NCI-H146 treated with DMSO at 0.1 percent for 48 hours (cell line): Measurements from ENCODE around the gene FLAD1.

Experiments used
- DNase-seq: peaks from one replicate; lab custom pipeline; 2025; ENCODE audit not compliant: unreplicated experiment; lab: John Stamatoyannopoulos, UW

FLAD1 gene

DNA sequence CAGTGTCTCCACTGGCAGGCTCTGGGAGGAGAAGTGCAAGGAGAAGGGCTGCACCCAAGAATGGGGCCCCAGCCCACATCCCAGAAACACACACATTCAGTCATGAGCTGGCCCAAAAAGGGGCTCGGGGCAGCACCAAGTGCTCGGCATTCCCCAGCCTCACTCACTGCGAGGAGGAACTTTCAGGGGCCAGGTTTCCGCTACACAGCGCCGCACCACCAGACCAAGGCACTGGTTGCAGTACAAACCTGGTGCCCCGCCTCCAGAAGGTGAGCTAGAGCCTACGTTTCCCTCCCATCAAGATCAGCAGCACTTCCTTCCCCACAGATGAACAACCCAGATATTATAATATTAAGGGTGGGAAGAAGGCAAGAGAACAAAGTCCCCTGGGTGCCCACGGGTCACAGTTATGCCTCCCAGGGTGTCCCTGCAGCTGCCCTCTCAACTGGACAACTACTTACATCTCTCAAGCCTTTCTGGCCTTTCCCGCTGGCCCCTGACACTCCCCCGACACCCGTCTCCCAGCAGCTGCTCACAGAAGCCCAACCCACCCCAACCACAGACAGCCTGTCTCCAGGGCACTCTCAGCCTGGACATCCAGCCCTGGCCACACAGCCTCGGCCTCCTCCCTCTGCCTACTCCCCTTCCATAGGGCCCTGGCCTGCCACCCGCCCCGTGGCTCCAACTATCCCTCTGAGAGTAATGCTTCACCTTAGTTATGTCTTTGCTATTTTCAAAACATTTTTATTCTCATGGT is 31.1 kb upstream of the FLAD1 start:
- DNase-seq, result no peak

GRCh38 chr1:154952664-154953063 is 30.5 kb upstream of the FLAD1 start:
- DNase-seq, result no peak

GRCh38 chr1:154953611-154954038 is 29.5 kb upstream of the FLAD1 start:
- no peak for DNase-seq

DNA sequence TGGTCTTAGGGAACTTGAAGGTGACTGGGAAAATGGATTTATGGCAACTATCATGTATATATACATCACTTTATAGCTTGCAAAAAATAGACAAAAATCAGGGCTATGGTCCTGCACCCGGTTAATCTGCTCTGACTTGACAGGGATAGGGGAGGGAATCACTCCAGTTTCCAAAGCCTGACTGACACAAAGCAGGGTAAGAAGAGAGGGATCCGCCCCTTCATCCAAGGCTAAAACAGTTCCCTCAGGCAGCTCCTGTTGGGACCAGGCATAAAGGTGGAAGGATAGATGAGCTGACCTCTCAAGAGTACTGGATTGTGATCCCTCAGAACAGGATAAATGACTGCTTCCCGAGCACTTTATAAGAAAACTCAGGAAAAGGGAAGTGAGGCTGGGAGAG is 28.6 kb upstream of the FLAD1 start:
- DNase-seq, result no peak

DNA sequence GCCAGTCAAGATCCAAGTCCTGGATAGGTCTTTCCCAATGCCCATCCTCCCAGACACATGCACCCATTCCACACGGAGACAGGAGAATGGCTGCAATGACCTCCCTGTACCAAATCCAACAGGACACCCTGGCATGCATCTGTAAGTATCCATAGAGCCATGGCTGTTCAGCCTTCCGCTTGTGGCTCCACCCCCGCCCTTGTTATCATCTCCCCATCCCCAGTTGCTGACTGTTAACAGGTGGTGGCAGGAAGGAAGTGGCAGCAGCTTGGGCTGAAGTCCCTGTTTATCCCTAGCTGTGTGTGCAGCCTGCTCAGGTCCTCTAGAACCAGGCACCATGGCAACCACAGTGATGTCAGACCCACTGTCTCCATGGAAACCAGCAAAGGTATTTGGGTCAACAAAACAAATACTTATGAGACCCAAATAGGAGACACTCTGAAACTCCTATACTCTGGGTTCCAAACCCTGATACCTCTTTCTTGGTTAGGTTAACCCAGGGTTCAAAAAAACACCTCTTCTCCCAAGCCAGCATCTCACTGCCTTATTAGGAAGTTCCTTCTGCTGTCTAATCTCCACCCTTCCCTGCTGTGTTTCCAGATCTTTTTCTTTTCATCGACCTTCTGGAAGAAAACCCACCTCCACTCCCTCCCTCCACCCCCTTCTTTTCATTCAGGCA is 28.0 kb upstream of the FLAD1 start:
- DNase-seq, result peak; percentile 72

DNA sequence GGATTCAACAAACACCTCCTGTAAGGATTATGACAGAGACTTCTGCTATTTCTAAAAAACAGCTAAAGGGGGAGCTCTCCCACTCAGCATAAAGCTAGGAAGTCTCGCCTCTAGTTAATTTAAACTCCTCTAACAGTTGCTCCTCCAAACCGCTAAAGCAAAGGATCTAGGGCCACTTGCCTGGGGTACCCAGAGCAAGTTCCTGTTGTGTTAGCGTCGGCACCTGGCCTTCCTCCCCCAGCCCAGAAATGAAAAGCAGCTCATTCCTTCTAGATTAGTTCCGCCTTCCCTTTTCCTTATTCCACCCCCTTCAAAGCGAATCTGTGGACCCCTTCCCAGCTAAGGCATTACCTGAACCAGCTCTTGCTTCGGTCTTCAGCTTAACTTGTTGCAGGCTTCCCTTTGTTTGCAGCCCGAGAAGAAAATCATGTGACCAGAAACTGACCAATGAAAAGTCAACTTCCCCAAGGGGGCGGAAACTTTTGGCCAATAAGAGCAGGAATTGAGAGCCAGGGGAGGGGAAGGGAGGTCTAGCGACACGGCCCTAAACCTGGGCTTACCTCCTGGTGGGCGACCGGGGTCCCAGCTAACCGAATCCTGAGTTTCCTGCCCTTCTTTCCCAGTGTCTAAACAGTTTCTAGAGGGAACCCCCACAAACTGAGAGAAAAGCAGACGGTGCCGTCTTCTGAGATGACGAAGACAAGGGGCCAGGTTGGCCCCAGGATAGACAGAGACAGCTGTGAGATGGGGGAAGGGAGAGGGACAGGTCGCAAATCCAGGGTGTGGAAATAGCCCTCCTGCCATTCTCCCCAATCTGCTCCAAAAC is 27.2 kb upstream of the FLAD1 start, which contains the start of gene PBXIP1:
TSS of gene PBXIP1 (minus strand) at position 382 of the 826 bp plus-strand sequence. CDS start 2,378 bp downstream, outside the sequence.
- DNase-seq, result peak; percentile 92

- DNase-seq, result no peak
These were observed 26.6 kb upstream of the FLAD1 start for GRCh38 chr1:154956544-154956941.

DNA sequence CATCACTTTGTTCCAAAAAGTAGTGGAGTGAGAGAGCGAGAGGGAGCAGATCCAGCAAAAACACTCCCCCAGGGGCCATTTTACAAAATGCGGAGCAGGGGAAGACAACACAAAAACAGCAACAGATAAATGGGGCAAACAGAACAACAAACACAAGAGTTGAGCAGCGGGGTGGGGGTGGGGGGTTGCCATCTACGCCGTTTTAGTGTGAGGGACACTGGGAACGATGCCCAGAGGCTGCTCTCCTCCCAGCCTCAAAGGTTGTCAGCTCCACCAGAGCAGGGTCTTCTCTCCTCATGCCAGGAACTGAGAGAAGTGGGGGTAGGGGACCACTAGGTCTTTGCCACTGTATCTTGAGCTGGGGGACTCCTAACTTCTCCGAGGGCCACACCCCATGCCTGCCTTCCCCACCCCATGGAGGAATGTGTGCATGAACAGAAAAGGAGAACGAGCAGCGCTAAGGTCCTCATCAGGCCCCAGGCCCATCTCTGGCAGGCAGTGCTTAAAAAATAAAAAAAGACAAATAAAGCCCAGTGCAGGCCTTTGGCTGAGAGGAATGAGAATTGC is 26.0 kb upstream of the FLAD1 start:
- DNase-seq, result no peak

DNA sequence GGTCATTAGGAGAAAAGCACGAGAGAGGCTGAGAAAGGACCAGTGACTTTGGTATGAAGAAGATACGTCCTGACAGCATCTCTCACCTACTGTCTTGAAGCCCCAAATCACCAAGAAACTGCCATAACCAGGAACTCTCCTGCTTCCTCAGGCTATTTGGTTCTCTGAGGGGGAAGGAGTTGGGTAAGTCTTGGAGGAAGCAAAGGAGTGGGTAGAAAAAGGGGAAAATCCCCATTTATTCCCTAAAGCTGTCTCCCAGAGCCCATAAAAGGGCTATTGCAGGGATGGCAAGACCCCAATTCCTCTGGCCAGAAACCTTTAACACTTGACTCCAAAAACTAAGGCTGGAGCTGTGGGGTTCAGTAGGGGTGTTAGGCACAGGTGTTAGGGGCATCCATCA is 25.1 kb upstream of the FLAD1 start:
- DNase-seq, result no peak

GRCh38 chr1:154958681-154959425 is 24.3 kb upstream of the FLAD1 start:
- DNase-seq, result no peak

- DNase-seq, result no peak
These were observed 23.7 kb upstream of the FLAD1 start for GRCh38 chr1:154959426-154959780.

- DNase-seq, result no peak
These were observed 22.6 kb upstream of the FLAD1 start for GRCh38 chr1:154960446-154961136.

DNA sequence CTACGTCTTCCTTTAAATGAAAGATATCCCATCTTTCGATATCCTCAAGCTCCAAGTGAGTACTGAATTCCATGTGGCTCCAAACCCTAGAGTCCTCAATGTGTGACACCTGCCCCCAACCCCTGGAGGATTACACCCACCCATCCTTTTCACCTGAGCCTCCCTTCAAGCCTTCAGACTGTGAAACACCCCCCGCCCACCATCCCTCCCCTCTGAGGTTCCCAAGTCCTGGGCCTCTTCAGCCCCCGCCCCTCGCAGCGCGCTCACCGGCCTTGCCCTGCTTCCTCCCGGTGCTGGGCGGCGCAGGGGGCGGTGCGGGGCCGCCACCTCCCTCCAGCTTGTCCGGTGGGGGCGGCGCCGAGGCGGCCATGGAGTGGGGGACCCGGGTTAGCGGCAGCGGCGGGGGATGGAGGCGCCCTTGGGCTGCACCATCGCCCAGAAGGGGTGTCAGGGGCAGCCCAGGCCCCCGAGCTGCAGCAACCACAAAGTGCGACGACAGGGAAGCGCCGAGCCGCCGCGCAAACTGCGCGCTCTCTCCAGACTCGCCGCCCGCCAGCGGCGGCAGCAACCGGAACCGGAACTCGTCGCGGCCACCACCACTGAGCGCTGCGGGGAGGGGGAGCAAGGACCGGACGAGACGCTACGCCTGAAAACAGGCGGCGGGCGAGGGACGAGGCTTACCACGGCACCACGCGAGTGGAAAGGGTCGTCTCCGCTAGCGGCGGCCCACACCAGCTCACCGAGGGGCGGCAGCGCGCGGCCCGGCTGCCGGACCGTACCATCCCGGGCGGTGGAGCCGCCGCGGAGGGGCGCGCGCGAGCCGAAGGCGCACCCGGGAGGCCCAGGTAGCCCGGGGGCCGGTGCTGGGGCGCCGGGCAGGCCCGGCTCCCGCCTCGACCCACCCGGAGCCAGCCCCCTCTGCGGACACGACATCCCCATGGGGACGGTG is 21.7 kb upstream of the FLAD1 start, which contains the start of gene PYGO2:
TSS of gene PYGO2 (minus strand) at position 576 of the 949 bp plus-strand sequence. CDS start at position 370, 206 bp downstream.
- DNase-seq, result peak; percentile 48

- DNase-seq, result no peak
These were observed 20.9 kb upstream of the FLAD1 start for GRCh38 chr1:154962156-154962749.

DNA sequence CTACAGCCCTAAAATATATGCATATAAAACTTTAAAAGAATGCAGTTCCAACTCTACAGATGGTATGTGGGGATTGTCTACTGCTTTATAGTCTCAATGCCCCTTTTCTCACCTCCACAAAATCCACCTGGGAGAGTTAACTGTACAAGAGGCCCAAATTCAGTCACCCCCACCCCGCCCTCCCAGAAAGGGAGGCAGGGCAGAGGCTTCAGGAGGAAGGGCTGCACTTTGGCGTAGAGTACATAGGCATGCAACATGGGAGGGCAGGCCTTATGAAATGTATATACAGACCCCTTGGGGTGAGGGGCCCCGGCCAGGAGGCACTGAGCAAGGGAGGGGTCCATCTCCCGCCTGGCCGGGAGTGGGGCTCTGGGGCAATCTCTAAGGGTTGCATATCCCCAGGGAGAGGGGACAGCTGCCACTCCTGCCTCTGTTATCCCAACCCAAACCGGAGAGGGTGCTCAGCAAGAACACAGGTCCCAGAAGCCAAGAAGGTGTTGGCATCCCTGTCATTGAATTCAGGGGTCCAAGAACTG is 20.3 kb upstream of the FLAD1 start:
- DNase-seq, result no peak

GRCh38 chr1:154963643-154964042 is 19.5 kb upstream of the FLAD1 start:
- DNase-seq, result no peak

DNA sequence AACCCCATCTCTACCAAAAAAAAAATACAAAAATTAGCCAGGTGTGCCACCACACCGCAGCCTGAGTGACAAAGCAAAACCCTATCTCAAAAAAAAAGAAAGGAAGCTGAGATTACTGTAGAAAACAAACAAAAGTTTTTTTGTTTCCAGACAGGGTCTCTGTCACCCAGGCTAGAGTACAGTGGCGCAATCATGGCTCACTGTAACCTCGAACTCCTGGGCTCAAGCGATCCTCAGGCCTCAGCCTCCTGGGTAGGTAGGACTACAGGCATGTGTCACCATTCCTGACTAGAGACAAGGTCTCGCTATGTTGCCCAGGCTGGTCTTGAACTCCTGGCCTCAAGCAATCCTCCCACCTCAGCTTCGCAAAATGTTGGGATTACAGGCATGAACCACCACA is 18.8 kb upstream of the FLAD1 start:
- DNase-seq, result no peak

DNA sequence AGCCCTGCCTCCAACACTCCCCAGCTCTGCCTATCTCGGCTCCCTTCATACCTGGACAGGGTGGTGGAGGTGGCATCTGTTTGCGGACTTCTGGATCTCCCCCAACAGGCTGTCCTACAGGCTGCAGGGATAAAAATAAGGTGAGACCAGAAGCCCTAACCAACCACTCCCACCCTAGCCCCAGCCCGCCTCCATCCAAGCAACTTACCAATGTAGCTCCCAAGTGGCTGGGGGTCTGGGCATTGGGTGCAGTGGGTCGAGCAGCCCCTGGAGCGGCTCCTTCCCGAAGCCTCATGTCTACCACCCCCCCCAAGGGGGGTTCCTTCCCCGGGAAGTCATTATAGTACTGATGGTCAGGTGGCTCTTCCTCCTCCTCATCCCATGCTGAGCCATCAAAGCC is 17.0 kb upstream of the FLAD1 start:
- no peak for DNase-seq
